Prostate gland (tissue), 2 donors: ENCODE measurements around the gene MRPL14. TPM values are rescaled to one million over a fixed set of nuclear protein-coding genes. Genes with fewer than 3 reads are reported as not detected.
A peak's percentile ranks its signal among the peaks of the same experiment; 100 is the strongest.

ENCODE experiments used
- DNase-seq: peaks from one replicate; pipeline ENCODE4 v3.0.0-alpha.2; 2019; ENCODE audit warnings: low spot score
- H3K27ac ChIP-seq, 2 donors: fragments of 200-600 bp; sonication (generic); 2 replicates each; pipeline ENCODE4 v1.5.1; 2017 to 2019
- H3K27me3 ChIP-seq: fragments of 200-600 bp; sonication (generic); replicated peaks from 2 replicates; pipeline ENCODE4 v1.5.1; 2019; ENCODE audit not compliant: insufficient read depth
- H3K36me3 ChIP-seq, 2 donors: fragments of 200-600 bp; sonication (generic); 1 replicate in 1 of 2; 2 replicates in 1 of 2; pipeline versions ENCODE4 v1.5.1 to v1.8.1; 2017 to 2019
- H3K4me1 ChIP-seq: fragments of 200-600 bp; sonication (generic); replicated peaks from 2 replicates; pipeline ENCODE4 v1.5.1; 2019
- H3K4me3 ChIP-seq, 2 donors: fragments of 200-600 bp; sonication (generic); 2 replicates each; pipeline ENCODE4 v1.5.1; 2017 to 2019
- H3K9me3 ChIP-seq: fragments of 200-600 bp; sonication (generic); 2 replicates; pipeline ENCODE4 v1.5.1; 2017
- CTCF ChIP-seq, 4 experiments: fragments of 200-600 bp in 2 of 4; fragments of 450-650 bp in 2 of 4; sonication (generic) in 2 of 4; IDR thresholded peaks; 1 replicate in 3 of 4; 2 replicates in 1 of 4; pipeline ENCODE4 v1.5.1; 2016 to 2019; ENCODE audit warnings: antibody characterized with exemption in 4 of 4, mild to moderate bottlenecking in 2 of 4, moderate library complexity in 2 of 4
- POLR2A ChIP-seq: fragments of 450-650 bp; IDR thresholded peaks from one replicate; pipeline ENCODE4 v1.6.1; 2016; ENCODE audit warnings: antibody characterized with exemption, mild to moderate bottlenecking
- POLR2AphosphoS5 ChIP-seq: sonication (generic); formaldehyde crosslinking; IDR thresholded peaks from one replicate; pipeline ENCODE4 v1.6.1; 2017; ENCODE audit warnings: antibody characterized with exemption
- WGBS: methylation state at CpG from one replicate; pipeline ENCODE4 v1.1.5; 2018; 5-methylcytosine and 5-hydroxymethylcytosine counted together
- intact Hi-C: fragments of 100-400 bp; cut with DNase I; formaldehyde crosslinking; loops from one replicate; pipeline ENCODE4 v1.14.2; 2022
- total RNA-seq, 2 donors: library from RNA; depleted of rRNA; stranded (reverse); fragments of >200 nt; gene quantifications; one replicate each; pipeline ENCODE4 v1.1.0, GENCODE V29; 2016

MRPL14 gene
- total RNA-seq, 2 donors from 2014 or later, result 35.7 to 48.1 TPM

DNA sequence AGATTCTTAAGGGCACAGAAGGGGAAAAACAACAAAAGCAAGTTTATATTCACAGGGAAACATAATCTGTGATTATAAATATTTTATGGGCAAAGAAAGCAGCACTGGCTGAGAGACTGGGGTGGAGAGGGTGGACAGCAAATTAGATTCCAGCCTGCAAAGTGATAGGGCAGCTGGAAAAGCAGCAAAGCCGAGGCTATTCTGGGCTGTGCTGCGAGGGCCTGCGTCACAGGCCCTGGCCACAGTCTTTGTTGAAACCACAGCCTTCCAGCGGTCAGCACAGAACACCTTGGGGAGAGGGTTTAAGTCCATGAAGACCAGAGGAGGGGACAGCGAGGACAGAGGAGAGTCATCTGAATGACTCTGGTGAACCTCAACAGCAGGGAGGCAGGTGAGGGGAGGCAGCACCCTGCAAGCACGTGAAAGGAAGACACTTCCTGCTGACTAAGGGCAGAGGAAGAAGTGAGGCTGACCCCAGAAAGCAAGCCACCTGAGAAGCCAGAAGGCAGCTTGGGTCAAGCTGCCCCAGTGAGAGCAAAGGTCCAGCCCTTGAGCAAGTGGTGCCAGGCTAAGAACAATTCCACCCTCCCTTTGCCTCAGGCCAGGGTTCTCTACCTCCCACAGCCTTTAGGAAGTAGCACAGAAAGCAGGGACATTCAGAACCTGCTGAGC is 17.1 kb downstream of the MRPL14 start:
- peak overlapping the region; percentile 68 to 73 for H3K27ac ChIP-seq

GRCh38 chr6:44109212-44109611 is 18.0 kb downstream of the MRPL14 start:
- no peak for DNase-seq
- Histone ChIP-seq H3K9me3 (no peaks in the 10 kb centered on the region), H3K36me3 (peaks cover 0 to 9% of the 10 kb centered on the region in 2 donors), H3K4me3 (no peak overlapping the region), H3K27me3 (no peaks in the 10 kb centered on the region), H3K27ac (peak overlapping the region in 1 of 2 donors; percentile 68), H3K4me1 (peaks cover 11% of the 10 kb centered on the region)
- WGBS, result 87% methylated on average over 10 of the region's 10 CpGs
- TF ChIP-seq CTCF (IDR thresholded peaks at IDR 0.05) (no peak), POLR2A (no peak), POLR2AphosphoS5 (no peak)
- intact Hi-C loops, result no loop called here

More for the DNA sequence above, 17.1 kb downstream of the MRPL14 start:
- H3K27me3 ChIP-seq, result no peaks in the 10 kb centered on the region
- peaks cover 0 to 10% of the 10 kb centered on the region in 2 donors for H3K36me3 ChIP-seq
- intact Hi-C loops, result no loop called here
- H3K9me3 ChIP-seq, result no peaks in the 10 kb centered on the region
- 58% methylated on average over 6 of the region's 6 CpGs for WGBS
- no peak overlapping the region for H3K4me3 ChIP-seq
- peaks cover 10% of the 10 kb centered on the region for H3K4me1 ChIP-seq
- DNase-seq, result no peak
- peak; percentile 56 for TF ChIP-seq POLR2AphosphoS5
- no peak for TF ChIP-seq CTCF (IDR thresholded peaks at IDR 0.05)
- TF ChIP-seq POLR2A, result no peak

- 68% methylated on average over 1 of the region's 1 CpG for WGBS
- no peaks in the 10 kb centered on the region for H3K9me3 ChIP-seq
- H3K27me3 ChIP-seq, result no peaks in the 10 kb centered on the region
- H3K4me1 ChIP-seq, result peaks cover 11% of the 10 kb centered on the region
- no peak overlapping the region for H3K27ac ChIP-seq
- no peak for TF ChIP-seq POLR2A
- TF ChIP-seq POLR2AphosphoS5, result no peak
- TF ChIP-seq CTCF (IDR thresholded peaks at IDR 0.05), result no peak
- DNase-seq, result no peak
- intact Hi-C loops, result no loop called here
- no peak overlapping the region for H3K4me3 ChIP-seq
- peaks cover 0 to 2% of the 10 kb centered on the region in 2 donors for H3K36me3 ChIP-seq
Observed at GRCh38 chr6:44108471-44108870, 18.8 kb downstream of the MRPL14 start.

- TF ChIP-seq CTCF (IDR thresholded peaks at IDR 0.05) (no peak), POLR2A (no peak), POLR2AphosphoS5 (no peak)
- no peak overlapping the region for H3K27ac ChIP-seq
- no peak for DNase-seq
- no peaks in the 10 kb centered on the region for H3K36me3 ChIP-seq
- intact Hi-C loops, result no loop called here
- no peak overlapping the region for H3K4me3 ChIP-seq
- H3K4me1 ChIP-seq, result peaks cover 11% of the 10 kb centered on the region
- WGBS, result 98% methylated on average over 5 of the region's 5 CpGs
- no peaks in the 10 kb centered on the region for H3K9me3 ChIP-seq
- H3K27me3 ChIP-seq, result no peaks in the 10 kb centered on the region
Observed at GRCh38 chr6:44107017-44107416, 20.2 kb downstream of the MRPL14 start.
